Endometrium (tissue), 2 donors: Measurements from ENCODE around the gene OSBPL6.

ENCODE experiments used
- FAIRE-seq: peaks from 2 replicates; lab custom pipeline; 2012; peaks lifted over from hg19 to GRCh38; lab: Jason Lieb, UNC
- donor health status: control.
- donor health status: control.

OSBPL6 gene

GRCh38 chr2:178238750-178239149 lies 44.4 kb downstream of the OSBPL6 start:
- no peak for FAIRE-seq

DNA sequence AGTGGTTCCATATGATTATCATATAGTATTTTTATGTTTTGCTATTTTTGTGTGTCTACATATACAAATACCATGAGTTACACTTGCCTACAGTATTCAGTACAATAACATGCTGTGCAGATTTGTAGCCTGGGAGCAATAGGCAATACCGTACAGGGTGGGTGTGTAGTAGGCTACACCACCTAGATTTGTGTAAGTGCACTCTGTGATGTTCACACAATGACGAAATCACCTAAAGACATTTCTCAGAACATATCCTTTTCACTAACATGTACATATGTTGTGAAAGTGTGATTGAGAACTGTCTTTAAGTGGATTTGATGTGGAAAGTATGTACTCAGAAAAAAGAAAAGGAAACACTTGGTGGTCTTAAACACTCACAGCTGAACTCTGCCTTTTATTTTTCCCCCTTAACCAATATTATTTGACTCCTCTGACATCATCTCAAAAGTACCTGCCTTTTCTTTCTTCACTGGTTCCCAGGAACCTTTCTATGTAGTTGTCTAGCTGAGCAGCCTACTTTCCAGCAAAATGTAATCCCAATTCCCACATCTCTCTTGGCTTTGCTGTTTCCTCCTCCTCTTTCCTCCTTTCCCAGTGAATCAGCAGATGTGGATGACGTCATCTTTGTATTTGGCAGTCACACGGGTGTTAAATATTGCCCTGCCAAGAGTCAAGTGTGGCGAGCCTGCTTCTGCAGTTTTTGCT lies 47.7 kb downstream of the OSBPL6 start:
- no peak for FAIRE-seq

GRCh38 chr2:178242552-178242883 lies 48.2 kb downstream of the OSBPL6 start:
- FAIRE-seq, result no peak

DNA sequence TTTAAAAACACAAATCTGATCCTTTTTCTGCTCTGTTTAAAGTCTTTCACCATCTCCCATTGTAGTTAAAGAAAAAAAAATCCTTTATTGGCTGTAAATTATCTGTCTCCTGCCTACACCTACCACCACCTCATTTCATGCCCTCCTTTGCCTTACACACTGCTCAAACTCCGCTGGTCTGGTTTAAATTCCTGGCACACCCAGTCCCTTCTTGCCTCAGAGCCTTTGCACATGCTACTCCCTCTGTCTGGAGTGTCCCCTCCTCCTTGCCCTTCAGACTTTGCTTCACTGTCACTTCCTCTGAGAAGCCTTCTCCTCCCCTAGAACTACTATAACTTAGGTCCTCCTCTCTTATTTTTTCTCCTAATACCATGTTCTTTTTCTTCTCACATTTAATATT lies 49.6 kb downstream of the OSBPL6 start:
- no peak for FAIRE-seq

GRCh38 chr2:178244777-178245176 lies 50.5 kb downstream of the OSBPL6 start:
- no peak for FAIRE-seq

- no peak for FAIRE-seq
Observed at GRCh38 chr2:178246696-178247095, 52.4 kb downstream of the OSBPL6 start.

GRCh38 chr2:178247250-178247649 lies 52.9 kb downstream of the OSBPL6 start:
- no peak for FAIRE-seq

DNA sequence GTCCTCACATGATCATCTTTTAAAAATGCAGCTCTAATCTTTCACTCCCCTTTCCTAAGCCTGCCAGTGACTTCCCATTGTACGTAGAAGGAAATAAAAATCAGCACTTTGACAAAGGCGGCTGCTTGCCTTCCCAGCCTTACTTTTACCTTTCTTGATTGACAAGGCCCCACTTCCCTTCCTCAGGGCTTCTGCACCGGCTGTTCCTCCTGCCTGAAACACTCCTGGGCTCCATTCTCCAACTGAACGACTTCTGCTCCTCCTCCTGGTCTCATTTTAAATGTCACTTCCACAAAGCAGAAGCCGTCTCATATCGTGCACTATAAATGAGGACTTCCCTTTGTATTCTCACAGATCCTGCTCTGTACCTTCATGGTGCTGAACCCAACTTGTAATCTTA lies 56.1 kb downstream of the OSBPL6 start:
- no peak for FAIRE-seq

- FAIRE-seq, result no peak
Observed at GRCh38 chr2:178251151-178251955, 57.0 kb downstream of the OSBPL6 start.

DNA sequence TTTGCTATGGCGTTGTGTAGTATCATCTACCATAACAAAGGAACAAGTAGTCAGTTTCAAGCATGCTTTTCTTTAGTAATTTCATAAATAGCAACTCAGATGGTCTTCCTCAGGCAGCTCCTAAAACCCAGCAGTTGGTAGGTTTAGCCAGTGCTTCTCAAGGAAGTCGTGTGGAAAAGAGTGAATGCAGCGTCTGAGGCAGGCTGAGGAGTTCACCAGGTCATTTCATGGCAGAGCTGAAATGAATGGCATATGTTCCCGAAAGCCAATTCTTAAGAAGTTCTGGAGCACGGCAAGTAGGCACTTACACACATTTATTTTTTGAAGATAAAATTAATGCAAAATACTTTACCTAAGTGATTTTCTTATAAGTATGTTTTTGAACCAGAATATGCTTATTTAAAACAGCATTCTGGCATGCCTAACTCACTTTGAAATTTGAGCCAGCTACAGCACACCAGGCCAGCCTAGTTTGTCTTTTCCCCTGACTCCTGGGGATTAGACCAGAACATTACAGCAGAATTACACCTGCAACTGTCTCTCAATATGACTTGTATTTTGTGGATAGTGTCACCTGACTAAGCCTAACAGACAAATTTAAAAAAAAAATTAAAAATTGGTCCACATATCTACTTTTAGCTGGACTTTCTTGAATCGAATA lies 62.2 kb downstream of the OSBPL6 start:
- no peak for FAIRE-seq

GRCh38 chr2:178257127-178257526 lies 62.8 kb downstream of the OSBPL6 start:
- FAIRE-seq, result no peak

- no peak for FAIRE-seq
Observed at GRCh38 chr2:178258916-178259315, 64.6 kb downstream of the OSBPL6 start.

DNA sequence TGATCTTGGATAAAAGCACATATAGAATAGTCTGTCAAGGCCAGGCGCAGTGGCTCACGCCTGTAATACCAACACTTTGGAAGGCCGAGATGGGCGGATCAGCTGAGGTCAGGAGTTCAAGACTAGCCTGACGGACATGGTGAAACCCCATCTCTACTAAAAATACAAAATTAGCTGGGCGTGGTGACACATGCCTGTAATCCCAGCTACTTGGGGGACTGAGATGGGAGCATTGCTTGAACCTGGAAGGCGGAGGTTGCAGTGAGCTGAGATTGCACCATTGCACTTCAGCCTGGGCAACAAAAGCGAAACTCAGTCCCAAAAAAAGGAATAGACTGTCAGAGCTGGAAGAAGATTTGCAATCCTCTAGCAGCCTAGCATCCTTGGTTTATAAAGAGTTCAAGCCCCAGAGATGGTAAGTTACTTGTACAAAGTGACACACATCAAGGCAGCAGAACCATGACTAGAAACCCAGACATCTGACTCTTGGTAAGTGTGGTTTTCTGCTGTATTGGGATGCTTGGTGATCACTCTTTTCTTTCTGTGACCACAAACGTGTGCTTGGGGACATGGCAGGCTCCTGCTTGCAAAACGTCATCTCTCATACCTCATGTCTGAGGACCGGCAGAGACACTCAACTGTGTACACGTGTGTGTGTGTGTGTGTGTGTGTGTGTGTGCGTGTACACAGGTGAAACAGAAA lies 69.0 kb downstream of the OSBPL6 start:
- FAIRE-seq, result no peak

GRCh38 chr2:178264211-178264610 lies 69.9 kb downstream of the OSBPL6 start:
- no peak for FAIRE-seq

GRCh38 chr2:178265851-178266250 lies 71.5 kb downstream of the OSBPL6 start:
- FAIRE-seq, result no peak

DNA sequence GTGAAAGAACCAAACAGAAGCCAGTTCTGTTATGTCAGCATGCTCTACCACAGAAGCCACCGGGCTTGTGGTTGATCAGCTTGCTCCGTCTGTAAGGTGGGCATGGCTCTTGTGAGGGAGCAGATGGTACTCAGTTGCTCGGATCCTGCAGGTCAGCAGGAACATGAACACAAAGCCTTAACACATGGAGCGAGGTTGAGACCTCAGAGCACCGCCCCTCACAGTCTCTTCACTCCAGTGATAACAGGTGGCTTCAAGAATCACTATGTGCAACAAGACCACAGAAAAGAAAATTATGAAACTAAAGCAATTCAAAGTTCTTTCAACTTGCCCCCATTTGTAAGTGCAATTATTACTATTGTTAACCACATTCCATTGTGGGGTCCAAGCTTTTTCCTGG lies 72.1 kb downstream of the OSBPL6 start:
- no peak for FAIRE-seq

- FAIRE-seq, result no peak
Observed at GRCh38 chr2:178267660-178268059, 73.3 kb downstream of the OSBPL6 start.

DNA sequence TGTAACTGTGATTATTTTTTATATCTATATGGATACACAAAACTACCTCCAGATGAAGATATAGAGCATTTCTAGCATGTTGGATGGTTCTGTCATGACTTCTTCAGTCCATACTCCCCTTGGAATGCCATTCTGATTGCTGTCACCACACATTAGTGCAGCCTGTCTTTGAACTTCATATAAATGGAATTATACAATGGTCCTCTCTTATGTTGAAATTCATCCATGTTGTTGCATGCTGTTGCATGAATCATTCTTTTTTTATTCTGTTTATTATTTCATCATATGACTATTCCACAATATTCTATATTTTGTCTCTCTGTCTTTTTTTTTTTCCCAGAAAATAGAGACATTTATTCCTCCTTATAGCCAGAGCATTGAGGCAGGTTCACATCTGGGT lies 74.1 kb downstream of the OSBPL6 start:
- no peak for FAIRE-seq

DNA sequence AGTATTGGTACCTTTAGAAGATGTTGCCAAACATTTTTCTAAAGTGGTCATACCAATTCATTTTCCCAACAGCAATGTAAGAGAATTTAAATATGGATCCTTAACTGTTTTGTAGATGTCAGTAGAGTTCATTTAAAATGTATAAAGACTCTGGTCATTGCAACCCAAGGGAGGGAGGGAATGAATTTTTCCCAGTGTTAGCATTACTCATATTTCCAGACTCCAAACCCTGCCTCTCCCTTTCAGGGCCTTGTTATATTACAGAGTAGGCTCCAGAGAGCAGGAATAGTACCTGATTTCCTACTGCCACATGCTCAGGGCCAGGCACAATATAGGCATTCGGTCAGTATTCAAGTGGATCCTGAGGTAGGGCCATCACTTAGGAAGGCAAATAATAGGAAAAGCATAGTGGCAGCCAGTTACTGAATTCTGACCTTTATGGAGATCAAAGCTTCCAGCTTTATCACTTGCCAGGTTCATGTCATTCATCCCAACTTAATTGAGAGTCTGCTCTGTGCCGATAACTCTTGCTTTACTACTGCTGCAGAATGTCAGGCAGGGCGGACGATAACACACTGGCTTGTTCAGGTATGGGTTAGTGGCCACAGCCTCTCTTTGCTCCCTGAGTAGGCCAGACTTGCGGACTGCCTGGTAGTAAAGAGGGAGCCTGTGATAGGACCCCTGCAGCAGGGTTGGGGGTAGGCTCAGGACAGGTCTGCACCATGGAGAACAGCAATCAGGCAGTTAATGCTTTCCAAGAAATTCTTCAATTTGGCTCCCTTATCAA lies 75.3 kb downstream of the OSBPL6 start:
- no peak for FAIRE-seq

DNA sequence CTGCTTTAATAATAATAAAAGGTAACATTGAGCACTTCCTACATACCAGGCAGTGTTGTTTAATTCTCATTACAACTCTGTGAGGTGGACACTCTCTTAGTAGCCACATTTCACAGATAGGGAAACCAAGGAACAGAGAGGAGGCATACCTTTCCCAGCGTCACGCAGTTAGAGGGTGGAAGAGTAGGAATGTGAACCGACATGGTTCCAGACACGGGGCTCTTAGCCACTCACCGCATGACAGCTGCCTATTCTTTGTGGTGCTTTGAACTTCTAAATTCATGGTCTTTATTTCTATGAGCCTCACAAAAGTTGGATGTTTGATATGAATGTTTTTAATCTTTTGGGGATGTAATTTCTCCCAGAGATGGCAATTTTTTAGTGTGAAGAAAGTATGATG lies 76.0 kb downstream of the OSBPL6 start:
- FAIRE-seq, result no peak

- no peak for FAIRE-seq
Observed at GRCh38 chr2:178271094-178271493, 76.8 kb downstream of the OSBPL6 start.
